Fibroblast of upper back skin (primary cell): Measurements from ENCODE around the gene KRTAP12-3.
"Not testable (repeated sequence)": the region's sequence is repeated elsewhere in the genome, so short reads cannot be mapped to it uniquely, and the experiment has no call there.

Experiments
- DNase-seq: peaks from one replicate; pipeline ENCODE4 v3.0.0-alpha.2; 2013

The KRTAP12-3 gene

GRCh38 chr21:44627831-44628233, 29.9 kb upstream of the KRTAP12-3 start:
- DNase-seq, result not testable (repeated sequence)

- DNase-seq, result no peak
Observed at GRCh38 chr21:44628707-44629391, 28.9 kb upstream of the KRTAP12-3 start.

DNA sequence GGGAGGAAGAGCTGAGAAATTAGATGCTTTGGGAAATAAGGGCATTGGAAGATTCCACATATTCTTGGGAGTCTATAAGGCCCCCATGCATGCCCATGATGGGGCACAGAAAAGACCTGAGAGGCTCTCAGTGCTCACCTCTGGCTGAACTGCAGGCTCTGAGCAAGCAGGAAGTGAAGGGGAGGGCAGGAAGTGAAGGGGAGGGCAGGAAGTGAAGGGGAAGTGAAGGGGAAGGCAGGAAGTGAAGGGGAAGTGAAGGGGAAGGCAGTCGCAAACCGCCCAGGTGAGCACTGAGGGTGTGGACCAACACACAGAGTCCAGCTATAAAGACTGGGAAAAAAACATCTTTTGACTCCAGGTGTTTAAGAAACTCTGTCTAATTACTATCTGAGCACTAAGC, 27.3 kb upstream of the KRTAP12-3 start:
- no peak for DNase-seq

DNA sequence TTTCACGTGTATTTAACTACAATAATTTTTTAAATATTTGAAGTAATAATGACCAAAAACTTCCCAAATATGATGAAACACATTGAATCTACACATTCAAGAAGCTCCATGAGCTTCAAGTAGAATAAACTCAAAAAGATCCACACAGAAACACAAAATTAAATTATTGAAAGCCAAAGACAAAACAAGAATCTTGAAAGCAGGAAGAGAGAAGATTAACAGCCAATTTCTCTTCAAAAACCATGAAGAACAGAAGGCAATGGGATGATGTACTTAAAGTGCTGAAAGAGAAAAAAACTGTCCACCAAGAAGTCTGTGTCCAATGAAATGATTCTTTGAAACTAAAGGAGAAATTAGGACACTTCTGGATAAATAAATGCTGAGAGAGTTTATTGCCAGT, 25.7 kb upstream of the KRTAP12-3 start:
- no peak for DNase-seq

DNA sequence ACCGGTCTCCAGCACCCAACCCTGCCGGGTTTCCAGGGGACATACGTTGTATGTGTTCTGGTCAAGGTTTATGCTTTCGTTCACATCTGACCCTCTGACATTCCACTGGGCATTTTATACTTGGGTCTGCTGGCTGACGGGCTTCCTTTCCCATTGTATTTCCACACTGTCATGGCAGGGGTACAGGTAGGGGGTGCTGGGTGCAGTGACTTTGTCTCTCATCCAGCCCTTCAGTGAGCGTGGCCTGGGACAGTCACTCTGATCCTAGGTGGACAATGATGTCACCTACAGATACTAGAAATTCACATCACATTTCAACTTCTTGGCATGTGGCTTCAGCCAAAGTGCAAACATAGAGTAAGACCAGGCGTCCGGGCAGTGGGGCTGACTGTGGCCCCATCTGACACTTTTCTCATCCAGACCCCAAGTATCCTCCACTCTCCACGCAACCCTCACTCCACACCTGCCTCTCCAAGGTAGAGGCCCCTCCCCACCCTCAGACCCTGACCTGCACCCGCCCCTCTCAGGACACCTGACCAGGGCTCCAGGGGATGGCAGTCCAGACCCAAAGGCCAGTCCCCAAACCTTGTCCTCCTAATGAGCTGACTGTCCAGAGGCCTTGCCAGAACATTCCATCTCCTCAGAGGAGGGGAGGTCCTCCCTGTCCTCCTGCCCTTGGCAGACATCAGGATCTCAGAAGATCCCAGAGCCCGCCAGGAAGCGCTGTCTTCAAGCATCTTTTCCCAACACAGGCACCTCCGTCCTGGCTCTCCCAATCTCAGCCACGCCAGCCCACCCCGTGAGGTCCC, 21.3 kb upstream of the KRTAP12-3 start:
- no peak for DNase-seq

GRCh38 chr21:44637018-44637850, 20.5 kb upstream of the KRTAP12-3 start, which contains the start of gene KRTAP10-10:
Gene KRTAP10-10, plus strand, starts transcription at chr21:44637356. Its CDS starts 62 bp downstream, at chr21:44637418.
- DNase-seq, result no peak

- not testable (repeated sequence) for DNase-seq
Observed at GRCh38 chr21:44637851-44638348, 19.8 kb upstream of the KRTAP12-3 start.

- not testable (repeated sequence) for DNase-seq
Observed at GRCh38 chr21:44638506-44639330, 19.0 kb upstream of the KRTAP12-3 start.

DNA sequence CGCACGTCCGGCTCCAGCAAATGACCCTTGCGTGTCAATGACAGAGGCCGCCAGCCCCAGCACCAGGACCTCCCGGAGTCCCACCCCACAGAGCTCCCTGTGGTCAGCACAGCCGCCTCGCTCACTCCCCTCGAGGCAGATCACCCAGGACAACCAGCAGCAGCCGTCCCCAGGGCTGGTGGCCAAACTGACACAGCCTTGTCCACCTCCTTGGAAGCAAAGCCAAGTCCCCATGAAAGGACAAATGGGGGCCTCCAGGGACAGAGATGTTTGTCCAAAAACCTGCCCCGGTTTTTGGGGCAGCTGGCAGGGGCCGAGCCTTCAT, 18.4 kb upstream of the KRTAP12-3 start:
- no peak for DNase-seq

DNA sequence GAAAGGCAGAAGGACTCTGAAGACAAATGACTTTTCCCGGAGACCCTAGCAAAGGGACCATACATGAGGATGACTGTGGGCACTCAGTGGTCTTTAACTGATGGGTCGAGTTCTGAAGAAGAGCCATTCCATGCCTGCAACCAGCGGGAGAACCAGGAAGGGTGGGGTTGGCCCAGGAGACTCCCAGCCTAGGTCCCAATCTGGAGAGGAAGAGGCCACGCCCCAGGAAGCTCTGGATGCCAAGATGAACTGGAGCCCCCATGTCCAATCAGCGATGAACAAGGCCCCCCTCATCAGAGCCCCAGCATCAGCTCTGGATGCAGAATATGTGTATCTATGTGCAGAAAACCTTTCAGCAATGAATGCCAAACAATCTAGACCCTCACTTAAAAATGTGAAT, 17.0 kb upstream of the KRTAP12-3 start:
- no peak for DNase-seq

DNA sequence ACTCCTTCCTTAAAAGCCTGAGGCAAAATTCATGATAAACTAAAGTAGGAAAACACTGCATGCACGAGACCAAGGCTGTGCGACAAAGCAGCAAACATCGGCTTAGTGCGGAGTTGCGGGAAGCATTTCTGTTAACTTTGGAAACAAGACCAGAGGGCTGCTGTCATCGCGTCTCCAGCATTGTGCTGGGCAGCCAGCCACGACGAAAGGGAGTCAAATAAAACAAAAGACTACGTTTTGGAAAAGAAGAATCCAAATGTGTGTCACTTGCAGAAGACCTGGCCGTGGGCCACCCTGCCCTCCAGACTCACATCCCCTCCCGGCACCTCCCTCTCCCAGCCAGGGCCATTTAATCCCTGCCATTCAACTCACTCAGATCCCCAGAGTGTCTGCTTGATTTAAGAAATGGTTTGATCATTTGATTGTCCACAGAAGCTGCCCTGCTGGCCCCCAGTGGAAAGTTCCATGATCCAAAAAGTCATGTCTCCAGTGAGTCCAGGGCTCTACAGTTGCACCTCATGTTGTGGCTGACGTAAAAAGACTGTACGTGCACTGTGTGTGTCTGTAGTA, 13.9 kb upstream of the KRTAP12-3 start:
- DNase-seq, result no peak

DNA sequence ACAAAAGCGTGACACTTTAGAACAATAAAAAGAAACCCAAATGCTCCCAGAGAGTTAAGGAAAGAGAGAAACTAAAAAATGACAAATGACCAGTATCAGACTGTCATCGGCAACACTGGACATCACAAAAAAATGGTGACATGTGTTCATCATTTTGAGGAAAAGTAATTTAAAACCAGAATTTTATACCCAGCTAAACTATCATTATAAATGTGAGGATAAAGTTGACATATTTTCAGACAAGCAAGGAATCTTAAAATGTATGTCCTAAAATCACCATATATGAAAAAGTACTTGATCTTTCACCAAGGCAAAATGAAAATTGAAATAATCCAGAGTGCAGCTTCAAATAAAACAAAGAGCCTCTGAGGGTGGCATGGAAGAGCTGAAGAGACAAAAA, 12.9 kb upstream of the KRTAP12-3 start:
- no peak for DNase-seq

DNA sequence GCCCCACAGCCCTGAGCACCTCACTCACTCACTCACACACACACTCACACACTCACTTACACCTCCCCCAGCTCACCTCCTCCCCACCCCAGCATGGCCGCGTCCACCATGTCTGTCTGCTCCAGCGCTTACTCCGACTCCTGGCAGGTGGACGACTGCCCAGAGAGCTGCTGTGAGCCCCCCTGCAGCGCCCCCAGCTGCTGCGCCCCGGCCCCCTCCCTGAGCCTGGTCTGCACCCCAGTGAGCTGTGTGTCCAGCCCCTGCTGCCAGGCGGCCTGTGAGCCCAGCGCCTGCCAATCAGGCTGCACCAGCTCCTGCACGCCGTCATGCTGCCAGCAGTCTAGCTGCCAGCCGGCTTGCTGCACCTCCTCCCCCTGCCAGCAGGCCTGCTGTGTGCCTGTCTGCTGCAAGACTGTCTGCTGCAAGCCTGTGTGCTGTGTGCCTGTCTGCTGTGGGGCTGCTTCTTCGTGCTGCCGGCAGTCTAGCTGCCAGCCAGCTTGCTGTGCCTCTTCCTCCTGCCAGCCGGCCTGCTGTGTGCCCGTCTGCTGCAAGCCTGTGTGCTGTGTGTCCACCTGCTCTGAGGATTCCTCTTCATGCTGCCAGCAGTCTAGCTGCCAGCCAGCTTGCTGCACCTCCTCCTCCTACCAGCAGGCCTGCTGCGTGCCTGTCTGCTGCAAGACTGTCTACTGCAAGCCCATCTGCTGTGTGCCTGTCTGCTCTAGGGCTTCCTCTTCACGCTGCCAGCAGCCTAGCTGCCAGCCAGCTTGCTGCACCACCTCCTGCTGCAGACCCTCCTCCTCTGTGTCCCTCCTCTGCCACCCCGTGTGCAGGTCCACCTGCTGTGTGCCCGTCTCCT, 11.1 kb upstream of the KRTAP12-3 start, which contains the start of gene KRTAP10-11:
TSS of gene KRTAP10-11 (plus strand) at position 49 of the 856 bp plus-strand sequence. CDS start at position 94, 45 bp downstream.
- not testable (repeated sequence) for DNase-seq

GRCh38 chr21:44647222-44647552, 10.5 kb upstream of the KRTAP12-3 start:
- no peak for DNase-seq

GRCh38 chr21:44648557-44649311, 9.0 kb upstream of the KRTAP12-3 start:
- no peak for DNase-seq

DNA sequence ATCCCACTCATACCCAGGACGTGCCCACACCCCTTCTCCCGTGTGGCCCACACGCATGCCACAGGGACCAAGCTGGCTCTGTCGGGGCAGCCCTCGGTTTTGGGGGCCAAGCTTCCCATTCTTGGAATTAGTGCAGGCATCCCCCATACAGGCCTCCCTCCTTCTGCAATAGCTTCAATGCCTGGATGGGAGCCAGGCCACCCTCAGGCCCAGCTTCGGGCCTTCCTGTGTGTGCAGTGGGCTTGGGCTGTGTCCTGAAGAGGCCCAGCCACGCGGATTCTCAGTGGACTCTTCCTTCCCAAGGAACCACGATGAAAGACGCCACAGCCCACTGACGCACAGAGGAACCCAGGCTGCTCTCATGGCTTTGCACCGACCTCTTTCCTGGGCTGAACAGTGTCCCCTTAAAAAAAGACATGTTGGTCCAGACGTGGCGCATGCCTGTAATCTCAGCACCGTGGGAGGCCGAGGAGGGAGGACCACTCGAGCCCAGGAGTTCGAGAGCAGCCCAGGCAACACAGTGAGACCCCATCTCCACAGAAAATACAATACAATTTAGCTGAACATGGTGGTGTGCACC, 8.1 kb upstream of the KRTAP12-3 start:
- no peak for DNase-seq

DNA sequence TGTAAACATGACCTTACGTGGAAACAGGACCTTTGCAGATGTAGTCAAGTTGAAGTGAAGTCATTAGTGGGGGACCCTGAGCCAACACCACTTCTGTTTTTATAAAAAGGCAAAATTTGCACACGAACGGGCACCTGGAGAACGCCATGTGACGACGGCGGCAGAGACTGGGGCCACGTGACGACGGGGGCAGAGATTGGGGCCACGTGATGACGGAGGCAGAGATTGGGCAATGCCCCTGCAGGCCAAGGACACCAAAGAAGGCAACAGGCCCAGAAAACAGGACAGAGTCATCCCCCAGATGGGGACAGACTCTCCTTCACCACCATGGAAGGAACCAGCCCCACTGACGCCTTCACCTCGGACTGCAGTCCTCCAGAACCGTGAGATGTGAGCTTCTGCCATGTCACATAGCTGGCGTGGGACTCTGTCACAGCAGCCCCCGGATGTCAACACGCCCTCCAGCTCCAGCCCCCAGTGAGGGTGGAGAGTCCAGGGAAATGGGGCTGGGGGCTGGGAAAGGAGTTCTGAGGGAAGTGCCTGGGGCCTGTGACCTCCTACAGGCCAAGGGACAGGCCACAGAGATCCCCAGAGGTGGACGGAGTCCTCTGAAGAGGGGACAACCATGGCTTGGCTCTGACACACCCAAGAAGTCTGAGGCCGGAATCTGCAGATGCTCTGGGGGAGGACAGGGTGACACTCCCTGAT, 7.3 kb upstream of the KRTAP12-3 start:
- no peak for DNase-seq

DNA sequence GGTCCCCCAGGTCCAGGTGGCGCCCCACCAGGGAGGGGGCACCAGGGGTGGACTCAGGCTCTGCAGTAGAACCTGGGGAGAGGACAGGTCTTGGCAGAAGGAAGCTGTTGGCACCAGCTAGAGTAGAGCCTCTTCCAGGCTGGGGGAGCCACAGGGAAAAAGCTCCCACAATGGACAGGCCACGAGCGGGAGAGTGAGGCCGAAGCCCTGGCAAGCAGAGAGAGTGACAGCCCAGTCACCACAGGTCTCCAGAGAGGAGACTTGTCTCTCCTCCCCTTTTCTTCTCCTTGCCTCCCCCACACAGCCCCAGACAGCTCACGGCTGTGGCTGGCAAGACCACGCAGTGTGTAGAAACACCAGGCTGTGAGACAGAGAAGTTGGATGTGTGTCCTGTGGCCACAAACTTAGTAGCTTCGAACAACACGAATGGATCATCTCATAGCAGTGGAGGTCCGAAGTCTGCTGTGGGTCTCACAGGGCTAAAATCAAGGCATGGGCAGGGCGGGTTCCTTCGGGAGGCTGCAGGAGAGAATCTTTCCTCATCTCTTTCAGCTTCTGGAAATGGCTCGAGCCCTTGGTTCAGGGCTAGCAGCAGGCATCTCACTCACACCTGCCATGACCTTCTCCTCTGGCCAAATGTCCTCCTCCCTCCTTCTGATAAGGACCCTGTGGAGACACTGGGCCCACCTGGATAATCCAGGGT, 6.6 kb upstream of the KRTAP12-3 start:
- DNase-seq, result no peak

DNA sequence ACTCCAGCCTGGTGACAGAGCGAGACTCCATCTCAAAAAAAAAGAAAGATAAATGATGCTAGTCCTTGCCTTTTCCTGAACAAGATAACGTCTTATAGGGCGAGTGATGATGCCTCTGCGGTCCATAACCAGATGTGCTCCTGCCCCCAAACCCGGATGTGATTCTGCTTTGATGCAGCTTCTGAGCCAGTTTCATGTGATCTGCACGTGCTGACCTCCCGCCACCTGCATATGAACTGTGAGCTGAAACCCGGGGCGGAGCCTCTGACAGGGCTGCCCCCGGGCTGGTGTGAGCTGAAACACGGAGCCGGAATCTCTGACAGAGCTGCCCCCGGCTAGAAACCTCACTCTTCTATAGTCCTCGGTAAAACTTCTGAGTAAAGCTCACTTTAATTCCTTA, 4.6 kb upstream of the KRTAP12-3 start:
- no peak for DNase-seq
